AML-193 (cell line): ENCODE data around the gene MRPL27.
A peak's percentile ranks its signal among the peaks of the same experiment; 100 is the strongest.
"Not testable (repeated sequence)": the region's sequence is repeated elsewhere in the genome, so short reads cannot be mapped to it uniquely, and the experiment has no call there.

Experiments used
- DNase-seq, 2 experiments: peaks; one replicate each; lab custom pipeline; 2025; lab: John Stamatoyannopoulos, UW

MRPL27 gene

DNA sequence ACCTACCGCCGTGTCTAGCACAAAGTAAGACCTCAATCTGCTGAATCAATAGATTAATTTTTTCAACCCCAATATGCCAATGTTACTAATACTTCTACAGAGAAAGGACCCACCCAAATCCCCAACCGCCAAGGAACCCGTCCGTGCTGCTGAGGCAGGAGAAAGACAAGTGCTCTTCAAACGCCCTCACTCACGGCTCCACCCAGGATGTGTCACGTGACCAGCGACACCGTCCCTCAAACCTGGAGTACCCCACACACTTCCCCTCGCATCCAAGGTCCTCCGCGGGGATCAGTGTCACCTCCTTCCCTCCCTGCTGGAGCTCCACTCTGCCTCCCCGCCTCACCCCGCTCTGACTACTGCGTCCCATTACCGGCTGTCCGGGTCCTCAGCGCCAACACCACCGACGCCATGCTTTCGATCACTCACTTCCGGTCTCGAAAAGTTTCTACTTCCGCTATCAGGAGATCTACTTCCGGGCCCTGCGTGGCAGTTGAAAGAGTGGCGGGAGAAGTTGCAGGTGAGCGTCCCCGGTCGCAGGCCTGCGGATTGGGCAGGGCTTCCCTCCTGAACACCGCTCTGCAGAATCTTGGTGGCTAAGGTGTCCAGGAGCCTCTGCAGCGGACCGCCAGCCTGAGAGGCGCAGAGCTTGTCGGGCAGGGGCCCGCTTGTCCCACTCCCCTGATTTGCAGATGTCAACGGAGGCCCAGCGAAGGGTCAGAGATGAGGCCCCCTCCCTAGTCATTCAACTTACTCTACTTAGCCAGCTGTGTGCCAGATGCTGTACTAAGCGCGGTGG lies at the start of gene MRPL27, which contains the start of gene EME1:
TSS of gene MRPL27 (minus strand) at position 427 of the 799 bp plus-strand sequence. CDS start at position 413, 14 bp downstream.
TSS of gene EME1 (plus strand) at position 472 of the 799 bp plus-strand sequence. CDS start 1,980 bp downstream, outside the sequence.
- DNase-seq: peak; percentile 92 to 95

DNA sequence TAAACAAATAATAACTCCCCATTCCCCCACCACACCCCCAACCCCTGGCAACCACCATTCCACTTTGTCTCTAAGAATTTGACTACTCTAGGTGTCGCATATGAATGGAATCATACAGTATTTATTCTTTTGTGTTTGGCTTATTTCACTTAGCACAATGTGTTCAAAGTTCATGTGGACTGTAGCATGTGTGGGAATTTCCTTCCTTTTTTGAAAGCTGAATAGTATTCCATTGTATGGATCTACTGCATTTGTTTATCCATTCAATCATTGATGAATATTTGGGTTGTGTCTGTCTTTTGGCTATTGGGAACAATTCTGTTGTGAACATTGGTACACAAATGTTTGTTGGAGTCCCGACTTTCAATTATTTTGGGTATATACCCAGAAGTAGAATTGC lies 49.8 kb upstream of the MRPL27 start:
- DNase-seq: no peak

DNA sequence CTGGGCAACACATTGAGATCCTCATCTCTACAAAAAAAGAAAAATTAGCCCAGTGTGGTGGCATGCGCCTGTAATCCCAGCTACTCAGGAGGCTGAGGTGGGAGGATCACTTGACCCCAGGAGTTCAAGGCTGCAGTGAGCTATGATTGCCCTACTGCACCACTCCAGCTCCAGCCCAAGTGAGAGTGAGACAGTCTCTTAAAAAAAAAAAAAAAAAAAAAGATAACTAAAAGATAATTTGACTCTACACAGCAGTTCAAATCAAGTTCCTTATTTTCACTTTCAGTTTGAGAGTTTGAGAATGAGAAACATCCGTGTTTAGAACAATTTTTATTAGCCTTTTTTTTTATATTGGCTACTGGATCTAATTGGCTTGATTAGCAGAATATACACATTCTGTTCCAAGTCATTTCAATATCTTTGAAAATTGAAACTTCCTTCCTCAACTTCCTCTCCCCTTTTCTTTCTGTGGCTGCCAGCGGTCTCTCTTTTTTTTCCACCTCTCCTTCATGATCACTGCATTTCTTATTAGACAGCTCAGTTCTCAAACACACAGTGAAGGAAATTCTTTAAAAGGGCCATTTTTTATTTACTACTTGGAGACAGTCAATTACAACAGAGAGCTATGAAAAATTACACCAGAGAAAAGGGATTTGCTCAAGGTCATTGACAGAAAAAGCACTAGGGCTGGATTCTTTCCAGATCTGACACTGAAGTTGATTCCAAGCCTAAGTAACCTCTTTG lies 48.5 kb upstream of the MRPL27 start:
- peak; percentile 63 to 69 for DNase-seq

DNA sequence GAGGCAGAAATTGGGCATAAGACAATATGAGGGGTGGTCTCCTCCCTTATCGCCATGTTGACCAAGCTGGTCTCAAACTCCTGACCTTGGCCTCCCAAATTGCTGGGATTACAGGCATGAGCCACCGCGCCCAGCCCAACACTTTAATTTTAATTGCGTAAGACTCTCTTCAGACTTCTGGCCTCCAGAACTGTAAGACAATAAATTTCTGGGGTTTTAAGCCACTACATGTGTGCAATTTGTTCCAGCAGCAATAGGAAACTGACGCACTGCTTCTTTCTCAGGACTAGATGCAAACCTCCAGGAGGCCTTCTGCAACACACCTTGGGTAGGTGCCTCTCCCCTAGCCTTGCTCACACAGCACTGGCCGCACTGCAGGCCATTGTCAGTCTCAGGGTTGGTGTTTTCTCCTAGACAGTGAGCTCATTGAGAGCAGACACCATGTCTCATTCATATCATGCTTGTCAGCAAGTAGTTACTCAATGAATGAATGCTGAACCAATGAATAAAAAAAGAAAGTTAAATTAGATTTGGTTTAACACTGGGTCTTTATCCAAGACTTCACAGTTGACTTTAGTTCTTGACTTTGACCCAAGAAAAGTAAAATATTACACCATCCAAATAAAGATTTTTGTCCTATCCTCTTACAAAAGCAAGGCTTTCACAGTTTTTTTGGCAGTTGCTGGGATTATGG lies 47.6 kb upstream of the MRPL27 start:
- DNase-seq: no peak

DNA sequence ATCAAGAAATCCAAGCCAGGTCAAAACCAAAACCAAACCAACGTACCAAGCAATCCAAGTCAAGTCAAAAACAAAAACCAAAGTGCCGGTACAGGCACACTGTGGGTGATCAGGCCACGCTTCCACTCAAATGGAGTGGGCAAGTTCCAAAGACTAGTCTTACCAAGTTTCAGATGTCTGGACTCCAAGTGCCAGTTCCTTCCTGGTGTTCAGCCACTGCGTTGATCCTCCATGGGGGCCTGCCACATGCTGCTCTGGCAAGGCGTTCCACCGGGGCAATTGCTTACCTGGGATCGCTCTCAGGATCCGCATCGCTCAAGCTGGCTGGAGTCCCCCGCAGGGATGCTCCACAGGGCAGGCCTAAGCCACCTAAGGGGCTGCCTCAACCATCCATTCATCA lies 46.6 kb upstream of the MRPL27 start:
- not testable (repeated sequence) for DNase-seq

DNA sequence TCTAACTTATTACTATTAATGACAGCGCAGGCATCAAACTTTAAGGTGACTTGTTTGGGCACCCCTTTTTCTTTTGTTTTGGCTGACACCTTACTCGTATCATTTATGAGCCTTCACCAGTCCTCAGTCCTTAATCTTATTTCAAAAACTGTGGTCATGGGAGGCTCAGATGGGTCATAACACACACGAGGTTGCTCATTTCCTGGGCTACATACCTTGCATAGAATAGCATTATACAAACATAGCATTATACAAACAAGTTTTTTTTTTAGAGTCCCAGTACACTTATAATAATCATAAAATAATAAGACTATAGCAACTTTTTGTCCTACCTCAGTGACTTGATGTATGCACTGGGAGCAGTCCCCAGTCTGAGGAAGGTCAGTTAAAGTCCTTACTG lies 41.8 kb upstream of the MRPL27 start:
- DNase-seq: no peak

DNA sequence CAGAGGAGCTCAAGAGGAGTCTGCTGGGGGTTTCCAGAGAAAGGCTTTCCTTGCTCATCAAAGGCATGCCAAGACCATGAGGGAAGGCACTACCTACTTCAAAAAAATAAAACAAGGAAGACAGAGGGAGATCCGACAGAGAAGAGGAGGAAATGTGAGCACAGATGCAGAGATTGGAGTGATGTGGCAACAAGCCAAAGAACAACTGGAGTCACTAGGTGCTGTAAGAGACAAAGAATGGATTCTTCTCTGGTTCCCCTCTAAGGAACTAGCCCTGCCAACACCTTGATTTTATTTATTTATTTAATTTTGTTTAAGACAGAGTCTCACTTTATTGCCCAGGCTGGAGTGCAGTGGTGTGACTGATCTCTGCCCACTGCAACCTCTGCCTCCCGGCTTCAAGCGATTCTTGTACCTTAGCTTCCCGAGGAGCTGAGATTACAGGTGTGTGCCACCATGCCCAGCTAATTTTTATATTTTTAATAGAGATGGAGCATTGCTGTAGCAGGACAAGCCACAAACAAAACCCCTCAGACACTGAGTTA lies 39.3 kb upstream of the MRPL27 start:
- DNase-seq: no peak

DNA sequence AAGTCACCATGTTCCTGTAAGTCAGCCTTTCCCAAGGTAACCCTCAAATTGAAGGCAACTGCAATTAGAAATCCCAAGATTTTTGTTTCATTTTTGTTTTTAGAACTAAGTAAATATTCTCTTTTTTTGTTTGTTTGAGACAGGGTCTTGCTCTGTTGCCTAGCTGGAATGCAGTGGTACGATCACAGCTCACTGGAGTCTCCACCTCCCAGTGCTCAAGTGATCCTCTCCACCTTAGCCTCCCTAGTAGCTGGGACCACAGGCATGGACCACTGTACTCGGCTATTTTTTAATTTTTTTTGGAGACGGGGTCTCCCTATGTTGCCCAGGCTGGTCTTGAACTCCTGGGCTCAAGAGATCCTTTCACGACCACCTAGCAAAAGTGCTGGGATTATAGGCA lies 34.9 kb upstream of the MRPL27 start:
- DNase-seq: no peak

DNA sequence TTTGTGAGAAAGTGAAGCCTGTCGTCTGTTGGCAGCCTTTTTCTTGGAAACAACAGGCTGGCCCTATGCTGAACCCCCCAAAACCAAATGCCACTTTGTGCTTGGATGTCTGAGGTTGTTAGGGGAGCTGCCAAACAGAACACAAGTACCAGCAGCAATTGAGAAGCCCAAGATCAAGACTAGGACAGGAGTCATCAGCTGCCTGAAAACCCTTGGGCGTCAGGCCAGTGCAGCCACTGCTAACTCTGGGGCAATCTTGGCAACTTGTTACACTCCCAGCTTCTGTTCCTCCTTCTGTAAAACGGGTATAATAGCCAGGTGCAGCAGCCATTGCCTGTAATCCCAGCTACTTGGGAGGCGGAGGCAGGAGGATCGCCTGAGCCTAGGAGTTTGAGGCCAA lies 33.6 kb upstream of the MRPL27 start:
- DNase-seq: no peak

DNA sequence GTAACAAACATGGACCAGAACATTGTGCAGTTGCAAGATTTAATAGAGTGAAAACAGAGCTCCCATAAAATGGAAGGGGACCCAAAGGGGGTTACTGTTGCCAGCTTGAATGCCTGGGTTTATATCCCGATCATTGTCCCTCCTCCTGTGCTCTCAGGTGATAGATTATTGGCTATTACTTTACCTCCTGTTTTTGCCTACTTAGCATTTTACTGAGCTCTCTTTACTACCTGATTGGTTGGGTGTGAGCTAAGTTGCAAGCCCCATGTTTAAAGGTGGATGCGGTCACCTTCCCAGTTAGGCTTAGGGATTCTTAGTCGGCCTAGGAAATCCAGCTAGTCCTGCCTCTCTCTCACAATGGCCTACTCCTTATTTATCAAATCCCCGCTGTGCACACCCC lies 32.4 kb upstream of the MRPL27 start:
- DNase-seq: not testable (repeated sequence)

DNA sequence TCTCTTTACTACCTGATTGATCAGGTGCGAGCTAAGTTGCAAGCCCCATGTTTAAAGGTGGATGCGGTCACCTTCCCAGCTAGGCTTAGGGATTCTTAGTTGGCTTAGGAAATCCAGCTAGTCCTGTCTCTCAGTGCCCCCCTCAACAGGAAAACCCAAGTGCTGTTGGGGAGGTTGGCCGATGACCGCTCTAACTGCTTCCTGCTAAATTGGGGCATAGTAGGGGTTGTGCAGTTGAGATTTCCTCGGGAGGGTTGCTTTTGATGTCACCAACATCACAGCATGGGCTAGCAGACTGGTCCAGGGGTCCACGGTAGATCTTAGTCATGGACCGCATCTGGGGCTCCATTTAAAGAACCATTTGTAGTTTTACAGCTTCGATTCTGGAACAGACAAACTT lies 26.6 kb upstream of the MRPL27 start:
- DNase-seq: not testable (repeated sequence)

DNA sequence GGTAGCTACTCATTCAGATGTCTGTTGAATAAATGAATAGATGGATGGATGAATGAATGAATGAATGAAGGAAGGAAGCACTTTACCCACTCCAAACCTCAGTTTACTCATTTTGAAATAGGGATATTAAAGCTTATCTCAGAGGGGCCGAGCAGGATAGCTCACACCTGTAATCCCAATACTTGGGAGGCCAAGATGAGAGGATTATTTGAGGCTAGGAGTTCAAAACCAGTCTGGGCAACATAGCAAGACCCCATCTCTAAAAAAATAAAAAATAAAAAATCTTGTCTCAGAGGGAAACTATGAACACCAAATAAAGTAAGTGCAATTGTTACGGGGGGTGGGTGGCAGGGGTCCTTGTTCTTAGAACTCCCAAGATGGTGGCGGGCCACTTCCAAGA lies 25.7 kb upstream of the MRPL27 start:
- not testable (repeated sequence) for DNase-seq

DNA sequence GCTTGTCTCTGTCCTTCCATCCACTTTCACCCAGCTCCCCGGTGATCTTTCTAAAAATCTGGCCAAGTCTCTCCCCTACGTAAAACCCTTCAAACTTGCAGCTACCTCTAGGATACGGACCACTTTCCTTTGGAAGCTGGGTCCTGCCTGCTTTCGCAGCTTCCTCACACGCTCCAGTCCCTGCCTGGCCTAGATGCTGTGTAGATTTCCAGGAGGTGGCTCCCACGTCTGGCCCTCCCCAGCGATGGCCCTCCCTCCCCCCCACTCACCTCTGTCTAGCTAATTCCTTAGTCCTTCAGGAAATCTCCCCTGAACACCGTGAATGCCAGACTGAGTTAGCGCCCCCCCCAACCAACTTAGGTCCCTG lies 24.9 kb upstream of the MRPL27 start:
- no peak for DNase-seq

DNA sequence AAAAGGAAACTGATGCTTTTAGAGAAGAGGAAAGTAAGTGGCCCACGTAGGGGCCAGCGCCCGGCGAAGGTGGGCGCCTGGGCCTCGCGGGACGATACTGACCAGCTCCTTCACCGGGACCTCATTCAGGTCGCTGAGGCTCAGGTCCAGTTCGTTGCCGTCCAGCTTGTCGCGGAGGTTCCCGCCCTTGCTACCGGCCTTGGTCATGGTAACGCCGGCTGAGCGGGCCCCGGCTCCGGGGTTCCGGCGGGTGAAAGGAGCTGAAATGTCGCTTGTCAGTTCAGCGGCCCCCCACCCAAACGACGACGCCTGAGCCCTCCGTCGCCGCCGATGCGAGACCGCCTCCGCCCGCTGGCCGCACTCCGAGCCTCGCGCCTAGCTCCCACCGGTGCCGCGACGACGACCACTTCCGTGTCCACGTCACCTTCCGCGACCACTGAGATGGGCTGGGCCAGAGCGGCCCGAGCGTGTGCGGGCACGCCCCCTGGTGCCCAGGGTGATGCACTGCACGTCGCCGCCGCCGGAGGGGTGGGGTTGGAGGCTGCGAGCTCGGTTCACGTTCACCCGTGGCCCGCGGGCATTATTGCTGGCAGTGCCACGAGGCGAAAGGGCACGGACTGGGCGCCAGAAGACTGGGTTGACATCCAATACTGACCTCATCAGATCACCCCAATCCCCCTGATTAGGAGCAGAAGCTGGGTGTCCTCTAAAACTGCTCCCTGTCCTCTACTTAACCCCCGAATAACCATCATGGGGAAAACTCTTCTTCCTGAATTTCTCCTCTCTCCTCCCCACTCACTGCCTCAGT lies 24.3 kb upstream of the MRPL27 start, which contains the start of gene LRRC59:
TSS of gene LRRC59 (minus strand) at position 413 of the 808 bp plus-strand sequence. CDS start at position 207, 206 bp downstream.
- peak; percentile 84 for DNase-seq

DNA sequence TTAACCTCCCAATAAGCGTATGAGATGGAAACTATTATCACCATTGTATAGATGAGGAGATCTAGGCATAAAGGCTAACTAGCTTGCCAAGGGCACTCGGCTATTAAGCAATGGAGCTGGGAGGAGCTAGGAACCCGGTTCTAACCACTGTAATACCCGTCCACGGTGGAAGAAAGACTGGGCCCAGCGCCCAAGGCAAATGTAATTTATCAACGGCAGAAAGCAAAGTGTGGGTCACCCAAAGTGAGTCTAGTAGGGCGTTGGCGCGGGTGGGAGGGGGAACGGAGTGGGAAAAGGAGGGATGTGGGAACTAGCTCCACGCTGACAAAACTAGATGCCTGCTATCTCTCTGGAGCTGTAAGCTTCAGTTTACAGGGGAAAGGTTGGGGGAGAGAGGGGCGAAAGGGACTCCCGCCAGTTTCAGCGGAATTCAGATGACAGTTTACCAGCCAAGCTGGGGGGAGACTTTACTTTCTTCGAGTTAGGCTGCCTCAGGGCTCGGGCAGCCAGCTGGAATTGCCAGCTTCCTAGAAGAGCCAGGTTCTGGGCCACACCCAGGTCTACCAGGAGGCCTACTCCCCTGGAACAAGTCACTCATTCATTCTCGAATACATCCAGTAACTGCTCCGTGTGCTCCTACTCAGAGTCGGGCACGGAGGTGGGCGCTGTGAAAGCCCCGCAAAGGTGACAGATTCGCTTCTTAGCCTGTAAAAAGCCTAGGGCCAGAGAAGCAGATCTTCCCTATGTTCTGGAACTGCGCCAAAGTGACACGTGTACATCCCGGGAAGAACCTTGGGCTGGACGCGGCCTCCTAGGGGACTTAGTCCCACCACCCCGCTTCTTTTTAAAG lies 23.5 kb upstream of the MRPL27 start:
- peak; percentile 67 to 74 for DNase-seq

DNA sequence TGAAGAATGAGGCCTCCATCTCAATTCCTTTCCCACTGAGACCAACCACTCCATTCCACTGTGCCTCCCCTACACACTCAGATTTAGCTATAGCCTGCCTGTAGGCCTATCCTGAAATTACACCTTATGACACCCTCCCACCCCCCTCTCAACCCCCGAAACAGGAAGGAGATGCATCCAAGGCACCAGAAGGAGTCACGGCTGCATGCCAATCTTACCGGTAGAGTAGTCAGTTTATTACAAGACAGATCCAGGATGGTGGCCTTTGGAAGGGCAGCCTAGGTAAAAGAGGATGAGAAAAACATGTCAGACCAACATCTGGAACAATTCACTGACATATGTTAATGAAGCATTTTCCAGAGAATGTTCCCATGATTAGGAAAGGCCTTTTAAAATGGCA lies 21.7 kb upstream of the MRPL27 start:
- DNase-seq: no peak

DNA sequence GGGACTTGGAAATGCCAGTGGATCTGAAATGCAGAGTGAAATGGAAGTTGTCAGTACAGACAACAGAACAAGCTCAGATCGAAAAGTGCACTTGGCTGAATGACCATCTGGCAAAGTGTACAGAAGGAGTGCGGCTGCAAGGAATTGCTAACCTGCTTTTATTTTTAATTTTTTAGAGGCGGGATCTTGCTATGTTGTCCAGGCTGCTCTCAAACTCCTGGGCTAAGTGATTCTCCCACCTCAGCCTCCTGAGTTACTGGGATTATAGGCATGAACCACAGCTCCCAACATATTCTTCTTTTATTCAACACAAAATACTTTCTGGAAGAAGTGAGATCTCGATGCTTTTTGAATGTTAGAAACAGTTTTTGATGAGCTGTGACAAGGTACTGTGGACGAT lies 20.7 kb upstream of the MRPL27 start:
- no peak for DNase-seq

DNA sequence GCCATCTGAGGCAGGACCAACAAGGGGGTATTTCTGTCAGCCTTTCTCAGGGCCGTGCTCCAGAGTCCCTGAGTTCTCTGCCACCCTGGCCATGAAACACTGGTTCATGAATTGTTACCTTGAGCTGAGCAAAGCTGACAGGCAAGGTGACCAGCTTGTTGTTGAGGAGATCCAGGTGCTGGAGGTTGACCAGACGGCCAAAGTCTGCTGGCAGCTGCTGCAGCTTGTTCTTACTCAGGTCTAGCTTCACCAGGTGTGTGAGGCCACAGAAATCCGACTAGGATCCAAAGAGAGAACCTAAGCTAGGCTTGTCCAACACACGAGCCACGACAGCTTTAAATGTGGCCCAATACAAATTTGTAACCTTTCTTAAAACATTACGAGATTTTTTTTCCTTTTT lies 19.6 kb upstream of the MRPL27 start:
- DNase-seq: no peak

DNA sequence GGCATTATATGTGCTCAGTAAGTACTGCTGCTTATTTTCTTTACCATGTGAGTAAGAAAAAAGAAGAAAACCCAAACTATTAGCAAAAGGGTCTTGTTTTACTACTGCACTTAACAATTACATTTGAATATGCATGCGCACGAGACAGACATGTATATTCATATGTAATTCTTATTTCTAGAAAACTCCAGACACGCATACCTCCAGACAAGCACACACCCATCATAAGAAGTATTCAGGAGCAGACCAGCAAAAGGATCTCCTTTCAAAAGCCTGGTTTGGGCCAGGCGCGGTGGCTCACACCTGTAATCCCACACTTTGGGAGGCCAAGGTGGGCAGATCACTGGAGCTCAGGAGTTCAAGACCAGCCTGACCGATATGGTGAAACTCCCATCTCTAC lies 16.6 kb upstream of the MRPL27 start:
- no peak for DNase-seq

DNA sequence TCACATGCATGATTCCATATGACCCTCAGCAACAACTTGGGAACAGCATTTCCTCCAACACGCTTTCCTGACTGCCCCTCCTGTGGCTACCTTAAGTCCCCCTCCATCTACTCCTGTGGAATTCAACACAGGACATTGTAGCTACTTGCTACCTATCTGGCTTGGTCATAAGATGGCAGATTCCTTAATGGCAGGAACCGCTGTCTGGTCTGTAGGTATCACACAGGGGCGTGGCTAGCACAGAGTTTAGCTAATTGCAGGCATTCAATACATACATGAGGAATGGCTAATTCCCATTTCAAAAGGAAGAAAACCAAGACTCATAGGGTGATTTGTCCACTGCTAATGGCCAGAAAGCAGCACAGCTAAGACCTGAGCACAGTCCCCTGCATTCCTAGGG lies 15.7 kb upstream of the MRPL27 start:
- DNase-seq: no peak
